ENCODE data around the gene CDK5RAP2. TPM values are rescaled to one million over a fixed set of nuclear protein-coding genes. Genes with fewer than 3 reads are reported as not detected.

The CDK5RAP2 gene
- total RNA-seq, 1 donor from 2014 or later: 80.0 TPM

GRCh38 chr9:120526534-120526933 is 53.4 kb downstream of the CDK5RAP2 start:
- CTCF ChIA-PET: no interaction called here

GRCh38 chr9:120524863-120525262 is 55.1 kb downstream of the CDK5RAP2 start:
- Mint-ChIP-seq H3K9me3 (no peaks in the 10 kb centered on the region), H3K4me1 (no peaks in the 10 kb centered on the region), H3K27ac (no peak overlapping the region), H3K36me3 (ENCODE audit: low read depth) (peaks cover 81% of the 10 kb centered on the region), H3K4me3 (no peak overlapping the region), H3K27me3 (no peaks in the 10 kb centered on the region)
- DNase-seq (no peak), ATAC-seq (ENCODE audit: low read depth) (no peak)
- ChIA-PET CTCF (no interaction called here), POLR2A (interaction anchor here (0.7 kb wide), 1 partner anchor 54 kb away, joined by 3 read pairs; no protein-coding TSS in a partner anchor)
- intact Hi-C loops (cut with micrococcal nuclease): no loop called here
- no peak for TF ChIP-seq CTCF (IDR thresholded peaks at IDR 0.05)

More at GRCh38 chr9:120526534-120526933, 53.4 kb downstream of the CDK5RAP2 start:
- Mint-ChIP-seq H3K4me1 (no peaks in the 10 kb centered on the region), H3K27me3 (no peaks in the 10 kb centered on the region), H3K36me3 (ENCODE audit: low read depth) (peaks cover 88% of the 10 kb centered on the region), H3K9me3 (no peaks in the 10 kb centered on the region), H3K4me3 (no peak overlapping the region), H3K27ac (no peak overlapping the region)
- intact Hi-C loops (cut with micrococcal nuclease): no loop called here
- ATAC-seq (ENCODE audit: low read depth) (no peak), DNase-seq (no peak)
- TF ChIP-seq CTCF (IDR thresholded peaks at IDR 0.05): no peak
- POLR2A ChIA-PET: no interaction called here

GRCh38 chr9:120524038-120524437 is 55.9 kb downstream of the CDK5RAP2 start:
- no peaks in the 10 kb centered on the region for H3K27me3 Mint-ChIP-seq
- intact Hi-C loops (cut with micrococcal nuclease): no loop called here
- ChIA-PET CTCF (no interaction called here), POLR2A (interaction anchor here (0.7 kb wide), 2 partner anchors 14 to 53 kb away, joined by 3 read pairs; no protein-coding TSS in a partner anchor)
- no peak for TF ChIP-seq CTCF (IDR thresholded peaks at IDR 0.05)
- H3K9me3 Mint-ChIP-seq: no peaks in the 10 kb centered on the region
- ATAC-seq (ENCODE audit: low read depth) (no peak), DNase-seq (no peak)
- no peak overlapping the region for H3K27ac Mint-ChIP-seq
- no peak overlapping the region for H3K4me3 Mint-ChIP-seq
- peaks cover 79% of the 10 kb centered on the region for H3K36me3 Mint-ChIP-seq (ENCODE audit: low read depth)
- no peaks in the 10 kb centered on the region for H3K4me1 Mint-ChIP-seq

- CTCF ChIA-PET: no interaction called here
- no peak for TF ChIP-seq CTCF (IDR thresholded peaks at IDR 0.05)
Observed at GRCh38 chr9:120522558-120522957, 57.4 kb downstream of the CDK5RAP2 start.

GRCh38 chr9:120522032-120522431 is 57.9 kb downstream of the CDK5RAP2 start:
- intact Hi-C loops (cut with micrococcal nuclease): no loop called here
- ChIA-PET POLR2A (no interaction called here), CTCF (no interaction called here)
- peaks cover 77% of the 10 kb centered on the region for H3K36me3 Mint-ChIP-seq (ENCODE audit: low read depth)
- no peak overlapping the region for H3K4me3 Mint-ChIP-seq
- no peaks in the 10 kb centered on the region for H3K4me1 Mint-ChIP-seq
- no peaks in the 10 kb centered on the region for H3K27me3 Mint-ChIP-seq
- H3K27ac Mint-ChIP-seq: no peak overlapping the region
- no peaks in the 10 kb centered on the region for H3K9me3 Mint-ChIP-seq
- ATAC-seq (ENCODE audit: low read depth) (no peak), DNase-seq (no peak)
- TF ChIP-seq CTCF (IDR thresholded peaks at IDR 0.05): no peak

More at GRCh38 chr9:120522558-120522957, 57.4 kb downstream of the CDK5RAP2 start:
- Mint-ChIP-seq H3K4me1 (no peaks in the 10 kb centered on the region), H3K9me3 (no peaks in the 10 kb centered on the region), H3K4me3 (no peak overlapping the region), H3K27ac (no peak overlapping the region), H3K36me3 (ENCODE audit: low read depth) (peaks cover 77% of the 10 kb centered on the region), H3K27me3 (no peaks in the 10 kb centered on the region)
- intact Hi-C loops (cut with micrococcal nuclease): no loop called here
- ATAC-seq (ENCODE audit: low read depth) (no peak), DNase-seq (no peak)
- POLR2A ChIA-PET: no interaction called here
